ENCODE data around the gene PECR.
"Not testable (repeated sequence)": the region's sequence is repeated elsewhere in the genome, so short reads cannot be mapped to it uniquely, and the experiment has no call there.

The PECR gene

DNA sequence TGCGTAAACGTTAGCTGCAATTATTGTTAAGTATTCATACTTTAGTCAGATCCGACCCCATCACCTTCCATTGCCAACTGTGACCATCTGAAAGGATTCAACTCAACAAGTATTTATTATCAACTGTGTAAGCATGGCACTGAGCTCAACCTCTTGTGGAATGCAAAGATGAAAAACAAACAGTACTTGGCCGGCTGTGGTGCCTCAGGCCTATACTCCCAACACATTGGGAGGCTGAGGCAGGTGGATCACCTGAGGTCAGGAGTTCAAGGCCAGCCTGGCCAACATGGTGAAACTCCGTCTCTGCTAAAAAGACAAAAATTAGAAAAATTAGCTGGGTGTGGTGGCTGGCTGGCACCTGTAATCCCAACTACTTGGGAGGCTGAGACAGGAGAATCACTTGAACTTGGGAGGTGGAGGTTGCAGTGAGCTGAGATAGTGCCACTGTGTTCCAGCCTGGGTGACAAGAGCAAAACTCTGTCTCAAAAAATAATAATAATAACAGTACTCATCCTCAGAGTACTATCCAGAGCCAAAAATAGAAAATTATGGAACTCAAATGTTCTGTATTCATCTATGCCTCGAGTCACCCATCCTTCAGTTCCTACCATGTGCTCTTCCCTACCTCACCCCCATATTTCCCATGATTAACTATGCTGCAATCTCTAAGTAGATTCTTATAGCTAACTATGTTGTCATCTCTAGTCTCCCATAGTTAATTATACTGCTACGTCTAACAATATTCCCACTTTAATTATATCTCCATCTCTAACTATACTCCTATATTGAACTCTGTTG is 59.6 kb downstream of the PECR start:
- no peak for DNase-seq

DNA sequence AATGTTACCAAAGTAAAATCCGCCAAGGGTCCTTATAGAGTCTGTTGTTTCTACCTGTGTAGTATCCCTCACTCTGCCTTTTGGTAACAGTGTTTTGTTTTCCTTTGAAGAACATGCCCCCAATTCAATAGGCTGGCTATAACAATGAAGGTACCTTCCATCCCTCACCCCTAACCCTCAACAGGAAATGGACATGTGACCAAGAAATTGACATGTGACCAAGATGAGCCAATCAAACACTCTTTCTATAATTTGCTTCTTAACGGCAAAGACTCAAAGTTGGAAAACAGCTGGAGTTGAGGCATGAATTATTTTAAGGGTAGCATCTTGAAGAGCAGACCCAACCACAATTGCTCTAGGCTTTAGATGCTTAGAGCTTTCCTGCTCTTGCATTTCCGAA is 62.9 kb downstream of the PECR start:
- DNase-seq = no peak

DNA sequence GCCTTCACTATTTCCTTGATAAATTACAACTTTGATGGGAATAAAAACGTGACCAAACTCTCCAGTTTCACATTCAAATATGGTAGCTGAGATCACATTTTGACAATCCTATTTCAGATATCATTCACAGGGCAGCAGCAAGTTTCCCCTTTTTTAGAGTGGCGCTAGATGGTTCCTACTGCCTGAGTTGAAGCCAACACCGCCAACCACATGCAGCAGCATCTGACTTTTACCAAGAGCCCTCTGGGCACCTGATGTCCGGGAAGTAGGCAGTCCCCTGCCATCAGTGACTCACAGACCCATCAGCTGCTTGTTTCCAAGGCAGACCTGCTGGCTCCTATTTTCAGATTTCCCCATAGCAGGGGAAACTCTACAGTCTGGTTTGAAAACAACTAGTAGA is 64.2 kb downstream of the PECR start:
- DNase-seq = no peak

DNA sequence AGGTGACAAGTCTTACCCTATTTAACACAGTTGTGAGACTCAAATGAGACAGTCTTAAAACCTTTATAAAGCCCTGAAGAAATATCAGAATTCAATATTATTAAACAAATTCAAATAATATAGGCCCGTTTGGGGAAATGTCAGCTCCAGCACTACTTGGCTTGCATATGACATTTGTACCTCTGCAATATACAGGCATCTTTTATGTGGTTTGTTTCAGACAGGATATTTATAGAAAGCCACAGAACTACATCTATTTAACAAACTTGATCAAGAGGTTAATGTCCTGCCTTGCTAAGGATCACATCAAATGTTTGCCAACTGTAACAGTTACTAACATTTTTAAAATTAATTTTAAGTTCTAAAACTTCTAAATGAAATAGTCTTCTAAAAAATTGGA is 65.0 kb downstream of the PECR start:
- DNase-seq = no peak

DNA sequence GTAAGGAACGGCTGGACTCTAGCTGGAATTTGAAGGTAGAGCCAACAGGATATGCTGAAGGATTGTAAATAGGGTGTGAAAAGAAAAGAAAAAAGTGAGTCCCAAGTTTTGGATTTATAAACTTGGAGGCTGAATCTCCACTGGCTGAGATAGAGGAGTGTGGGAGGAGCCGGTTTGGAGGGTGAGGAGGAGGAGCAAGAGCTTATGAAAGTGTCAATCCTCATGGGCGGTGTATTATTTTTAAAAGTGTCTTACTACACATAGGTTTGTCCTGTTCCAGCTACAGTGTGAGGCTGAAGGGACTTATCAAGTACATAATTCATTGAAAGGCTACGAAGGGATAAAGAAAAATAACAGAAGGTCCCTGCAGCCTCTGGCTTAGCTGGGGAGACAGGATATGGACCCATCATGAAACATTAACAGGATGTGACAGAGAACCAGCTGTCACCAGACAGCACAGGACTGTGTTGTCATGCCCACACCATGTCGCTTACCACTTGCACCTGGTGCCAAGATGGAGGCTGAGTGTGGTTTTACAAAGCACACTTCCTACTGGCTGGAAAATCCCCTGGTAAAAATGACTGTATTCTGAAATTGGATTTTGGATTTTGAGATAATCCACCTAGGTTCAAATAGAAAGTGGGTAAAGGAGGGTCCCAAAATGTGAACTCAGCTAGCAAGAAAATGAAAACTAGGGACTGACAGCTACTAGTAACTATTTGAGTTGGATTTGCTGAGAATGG is 65.7 kb downstream of the PECR start:
- no peak for DNase-seq

DNA sequence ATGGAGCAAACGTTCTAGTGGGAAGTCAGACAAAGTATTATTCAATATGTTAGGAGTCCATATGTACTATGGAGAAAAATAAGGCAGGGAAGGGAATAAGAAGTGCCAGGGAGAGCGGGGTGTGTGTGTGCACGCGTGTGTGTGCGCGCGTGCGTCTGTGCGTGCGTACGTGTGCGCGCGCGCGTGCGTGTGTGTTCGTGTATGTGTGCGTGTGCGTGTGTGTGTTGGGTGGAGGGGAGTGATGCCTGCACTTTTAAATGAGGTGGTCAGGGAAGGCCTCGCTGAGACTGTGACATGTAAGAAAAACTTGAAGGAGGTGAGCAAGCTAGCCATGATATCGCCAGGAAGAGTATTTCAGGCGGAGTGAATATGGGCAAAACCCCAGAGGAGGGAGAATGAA is 66.6 kb downstream of the PECR start:
- DNase-seq = no peak

DNA sequence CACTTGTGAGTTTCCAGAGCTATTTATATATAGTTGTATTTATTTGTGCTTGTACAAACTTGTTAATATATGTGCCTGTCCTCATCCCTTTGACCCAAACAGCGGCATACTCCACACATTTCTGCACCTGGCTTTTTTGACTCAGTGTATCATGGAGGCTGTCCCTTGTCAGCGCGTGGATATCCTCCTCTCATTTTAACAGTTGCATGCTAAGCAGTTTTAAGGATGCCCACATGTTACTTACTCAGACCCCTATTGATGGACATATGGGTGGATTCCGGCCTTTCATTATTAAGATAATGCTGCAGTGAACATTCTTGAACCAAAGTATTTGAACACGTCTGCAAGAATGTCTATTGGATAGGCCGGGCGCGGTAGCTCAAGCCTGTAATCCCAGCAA is 67.6 kb downstream of the PECR start:
- no peak for DNase-seq

DNA sequence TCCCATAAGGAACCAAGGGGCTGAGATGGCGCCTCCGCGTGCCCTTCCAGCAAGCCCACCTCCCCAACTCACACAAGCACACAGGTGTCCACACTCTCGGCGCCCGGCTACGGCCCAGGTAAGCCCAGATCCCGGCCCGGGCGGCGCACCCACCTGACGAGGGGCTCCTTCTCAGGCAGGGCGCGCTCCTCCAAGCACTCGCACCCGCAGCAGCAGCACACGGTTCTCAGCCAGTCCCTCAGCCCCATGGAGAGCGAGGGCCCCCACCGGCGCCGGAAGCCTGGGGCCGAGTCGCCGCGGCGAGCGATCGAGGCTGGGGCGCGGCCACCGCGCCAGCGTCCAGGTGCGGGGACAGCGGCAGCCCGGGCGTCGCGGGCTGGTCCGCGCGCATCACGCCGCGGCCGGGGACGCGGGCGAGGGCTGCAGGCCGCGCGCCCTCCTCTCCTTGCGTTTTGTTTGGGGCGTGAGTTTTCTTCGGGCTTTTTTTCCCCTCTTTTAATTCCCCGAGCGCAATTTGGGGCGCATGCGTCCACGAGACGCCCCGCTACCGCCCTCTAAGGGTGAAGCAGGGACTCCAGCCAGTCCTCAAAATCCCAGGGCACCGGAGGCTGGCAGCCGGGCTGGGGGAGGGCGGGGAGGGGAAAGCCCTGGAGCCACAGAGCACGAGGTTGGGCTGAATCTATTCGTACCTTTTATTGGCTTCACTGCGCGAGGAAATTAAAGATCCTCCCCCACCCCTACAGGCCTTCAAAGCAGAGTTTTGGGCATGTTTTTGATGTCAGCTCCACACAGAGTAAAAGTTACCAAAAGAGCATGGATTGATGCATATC is 68.3 kb downstream of the PECR start, which contains the start of gene MREG:
Gene MREG (minus strand): TSS at position 472 of the 830 bp plus-strand sequence. CDS start 224 bp downstream, at position 248.
- DNase-seq = peak; percentile 37 to 73 (median 64)

DNA sequence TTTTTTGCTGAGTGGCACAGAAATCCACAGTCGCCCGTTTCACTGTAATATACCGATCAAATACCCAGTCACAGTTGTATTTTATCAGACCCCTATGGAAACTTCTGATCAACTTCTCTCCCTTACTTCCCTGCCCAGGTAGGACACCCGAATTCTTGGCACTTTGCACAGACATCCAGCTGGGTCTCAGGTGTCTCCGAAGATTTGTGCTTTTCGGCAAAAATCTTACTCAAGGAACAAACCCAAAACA is 68.9 kb downstream of the PECR start:
- DNase-seq = no peak

DNA sequence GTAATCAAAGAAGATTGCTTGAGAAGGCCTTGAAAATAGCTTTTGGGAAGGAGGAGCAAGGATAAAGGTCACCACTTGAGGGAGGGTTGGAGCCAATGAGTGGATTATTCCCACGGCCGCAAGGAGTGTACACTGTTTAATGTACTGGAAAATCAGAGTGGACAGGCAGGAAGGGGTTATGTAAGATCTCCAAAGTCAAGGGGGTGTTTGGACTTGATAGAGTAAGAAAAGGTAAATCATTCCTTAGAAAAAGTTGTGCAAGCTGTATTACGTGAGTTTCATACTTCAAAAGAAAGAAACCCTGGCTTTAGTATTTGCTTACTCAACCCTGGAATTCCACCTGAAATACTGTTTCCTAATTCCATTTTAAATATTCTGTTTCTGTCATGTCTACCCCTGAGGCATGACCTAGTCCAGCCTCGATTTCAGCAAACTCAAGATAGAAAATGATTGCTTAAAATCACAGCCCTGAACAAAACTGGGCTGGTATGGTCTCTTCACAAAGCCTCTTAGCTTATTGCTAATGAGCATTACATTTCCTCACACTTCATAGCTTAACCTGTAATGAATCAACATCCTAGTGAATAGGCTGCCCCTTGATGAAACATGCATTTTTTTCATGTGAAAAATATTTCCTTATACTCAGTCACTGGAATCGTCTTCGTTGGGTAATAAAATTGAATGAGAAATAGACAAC is 69.3 kb downstream of the PECR start:
- no peak for DNase-seq

DNA sequence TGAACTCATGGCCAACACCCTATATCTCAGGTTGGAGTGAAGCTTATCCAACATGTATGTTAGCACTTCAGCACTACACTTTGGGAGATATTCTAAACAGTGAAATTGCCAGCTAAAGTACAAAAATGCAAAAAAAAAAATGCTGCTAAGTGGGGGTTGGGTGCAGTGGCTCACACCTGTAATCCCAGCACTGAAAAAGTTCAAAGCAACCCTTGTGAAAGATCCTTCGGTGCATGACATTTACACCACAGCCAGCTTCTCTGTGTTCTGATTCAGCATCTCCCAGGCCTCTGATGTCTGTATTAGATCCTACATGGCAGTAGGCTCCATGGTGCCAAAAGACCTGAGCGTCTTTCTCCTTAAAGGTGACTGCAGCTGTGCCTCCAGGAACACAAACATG is 72.4 kb downstream of the PECR start:
- DNase-seq = not testable (repeated sequence)

DNA sequence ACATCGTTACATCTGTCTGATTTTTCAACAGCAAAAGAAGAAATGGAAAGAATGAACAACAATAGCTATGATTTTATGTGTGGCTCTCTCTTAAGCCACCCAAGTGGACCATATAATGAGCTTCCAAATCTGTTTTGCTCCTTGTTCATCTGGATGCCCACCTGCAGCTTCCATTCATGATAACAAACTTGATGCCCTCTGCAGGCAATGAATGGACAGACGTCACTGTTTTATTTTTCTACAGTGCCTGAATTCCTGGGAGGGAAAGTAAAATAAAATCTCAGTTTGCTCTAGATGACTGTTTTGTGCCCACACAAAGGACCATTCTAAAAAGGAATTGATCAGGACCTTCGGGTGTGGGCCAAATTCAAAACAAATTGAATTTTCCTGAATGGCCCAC is 73.2 kb downstream of the PECR start:
- DNase-seq = no peak

DNA sequence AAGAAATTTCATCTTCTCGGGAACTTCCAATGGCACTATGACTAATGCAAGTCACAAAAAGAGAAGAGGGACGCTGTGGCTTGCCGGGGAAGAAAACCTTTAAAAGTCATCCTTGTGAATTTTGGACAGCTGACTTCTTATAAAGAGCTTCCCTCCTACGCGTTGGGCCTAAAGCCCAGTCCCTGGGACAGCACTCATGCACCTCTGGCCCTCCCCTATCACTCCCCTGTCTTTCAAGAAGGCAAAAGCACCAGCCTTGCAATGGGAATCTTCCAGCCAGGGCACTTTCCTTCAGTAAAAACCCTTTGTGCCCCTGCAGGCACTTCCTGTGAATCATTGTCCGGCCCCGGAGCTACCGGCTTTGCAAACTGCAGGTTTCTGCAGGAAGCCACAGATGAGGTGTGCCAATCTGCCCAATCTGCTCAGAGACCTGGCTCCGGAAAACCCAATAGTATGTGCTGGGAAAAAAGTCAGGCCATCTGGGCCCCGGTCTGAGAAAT is 75.4 kb downstream of the PECR start:
- DNase-seq = no peak

DNA sequence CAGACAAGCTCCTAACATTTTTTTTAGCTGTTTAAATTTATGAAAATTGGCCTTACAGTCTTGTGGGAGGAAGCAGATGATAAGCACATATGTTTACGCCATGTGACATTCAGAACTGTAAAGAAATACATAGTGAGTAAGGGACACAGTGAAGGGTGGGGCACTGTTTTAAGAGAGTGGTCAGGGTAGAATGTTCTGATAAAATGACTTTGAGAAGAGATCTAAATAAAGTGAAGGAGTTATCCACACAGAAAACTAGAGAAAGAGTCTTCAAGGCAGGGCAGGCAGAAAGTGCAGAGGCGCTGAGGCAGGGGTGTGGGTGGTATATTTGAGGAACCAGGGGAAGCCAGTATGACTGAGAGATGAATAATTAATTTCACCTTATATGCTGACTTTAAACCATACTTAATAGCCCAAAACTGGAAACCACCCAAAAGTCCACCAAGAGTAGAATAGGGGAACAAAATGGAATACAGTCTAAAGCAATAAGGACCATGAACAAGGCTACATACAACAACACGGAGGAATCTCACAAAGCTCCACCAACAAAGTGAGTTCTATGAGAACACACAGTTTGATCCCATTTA is 76.8 kb downstream of the PECR start:
- DNase-seq = no peak

DNA sequence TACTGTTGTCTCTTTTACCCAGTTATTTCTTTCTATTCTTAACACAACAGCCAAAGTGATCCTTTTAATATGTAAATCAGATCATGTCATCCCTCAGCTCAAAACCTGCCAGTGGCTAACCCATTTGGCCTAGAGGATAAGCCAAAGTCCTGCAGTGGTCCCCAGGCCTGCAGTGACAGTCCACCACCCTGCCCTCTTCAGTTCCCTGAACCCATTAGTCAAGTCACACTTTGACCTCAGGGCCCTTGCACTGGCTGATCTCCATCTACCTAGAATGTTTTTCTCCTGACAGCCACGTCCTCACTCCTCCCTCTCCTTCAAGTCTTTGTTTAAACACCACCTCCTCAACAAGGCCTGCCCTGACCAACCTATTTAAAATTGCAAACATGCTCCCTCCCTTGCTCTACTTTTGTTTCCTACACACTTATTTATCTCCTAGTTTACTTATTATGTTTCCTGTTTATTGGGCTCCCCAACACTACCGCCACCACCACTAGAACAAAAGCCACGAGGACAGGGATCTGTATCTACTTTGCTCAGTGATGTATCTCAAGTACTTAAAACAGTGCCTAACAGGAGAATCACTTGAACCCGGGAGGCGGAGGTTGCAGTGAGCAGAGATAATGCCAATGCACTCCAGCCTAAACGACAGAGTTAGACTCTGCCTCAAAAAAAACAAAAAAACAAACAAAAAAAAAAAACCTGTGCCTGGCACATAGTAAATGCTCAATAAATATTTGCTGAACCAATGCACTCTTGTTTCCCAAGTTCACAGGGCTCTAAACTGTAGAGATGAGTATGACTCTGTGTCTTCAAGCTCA is 77.5 kb downstream of the PECR start:
- no peak for DNase-seq

DNA sequence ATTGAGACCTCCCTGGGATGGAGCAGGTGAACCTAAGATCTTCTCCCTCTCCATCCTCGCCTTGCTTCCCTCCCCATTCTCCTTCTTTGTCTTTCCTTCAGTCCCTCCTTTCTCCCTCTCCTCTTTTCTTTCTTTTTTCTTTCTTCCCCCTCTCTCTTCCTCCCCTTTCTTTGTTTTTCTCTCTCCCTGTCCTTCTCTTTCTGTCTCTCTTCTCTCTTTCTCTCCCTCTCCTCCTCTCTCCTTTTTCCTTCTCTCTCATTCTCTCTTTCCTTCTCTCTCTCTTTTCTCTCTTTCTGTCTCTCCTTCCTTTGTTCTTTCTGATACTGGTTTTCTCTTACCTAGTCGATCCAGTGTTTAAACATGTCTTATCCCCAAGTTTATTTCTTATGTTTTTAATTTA is 78.9 kb downstream of the PECR start:
- DNase-seq = no peak

DNA sequence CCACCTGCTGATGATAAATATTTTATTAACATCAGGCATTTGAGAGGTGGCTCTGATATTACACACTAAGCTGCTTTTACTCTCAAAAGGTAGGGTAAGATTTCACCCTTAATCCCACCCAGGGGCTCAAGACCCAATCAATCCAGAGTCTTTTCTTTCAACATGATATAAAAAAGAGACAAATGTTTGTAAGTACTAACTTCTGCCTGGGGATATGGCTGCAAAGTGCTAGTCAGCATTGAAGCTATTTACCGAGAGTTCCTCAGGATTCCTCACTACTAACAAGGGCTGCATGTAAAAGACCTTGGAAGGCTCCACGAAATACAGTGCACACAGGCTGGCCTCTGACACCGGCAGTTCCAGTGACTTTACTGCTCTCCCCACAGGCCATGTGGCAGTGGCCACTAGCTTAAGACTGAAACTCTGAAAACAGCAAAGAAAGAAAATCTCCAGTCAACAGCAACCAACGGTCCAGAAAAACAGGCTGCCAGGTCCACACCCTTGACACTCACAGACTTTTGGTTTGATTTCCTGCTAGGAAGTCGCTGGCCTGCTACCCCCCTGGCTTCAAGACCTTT is 79.4 kb downstream of the PECR start:
- no peak for DNase-seq

DNA sequence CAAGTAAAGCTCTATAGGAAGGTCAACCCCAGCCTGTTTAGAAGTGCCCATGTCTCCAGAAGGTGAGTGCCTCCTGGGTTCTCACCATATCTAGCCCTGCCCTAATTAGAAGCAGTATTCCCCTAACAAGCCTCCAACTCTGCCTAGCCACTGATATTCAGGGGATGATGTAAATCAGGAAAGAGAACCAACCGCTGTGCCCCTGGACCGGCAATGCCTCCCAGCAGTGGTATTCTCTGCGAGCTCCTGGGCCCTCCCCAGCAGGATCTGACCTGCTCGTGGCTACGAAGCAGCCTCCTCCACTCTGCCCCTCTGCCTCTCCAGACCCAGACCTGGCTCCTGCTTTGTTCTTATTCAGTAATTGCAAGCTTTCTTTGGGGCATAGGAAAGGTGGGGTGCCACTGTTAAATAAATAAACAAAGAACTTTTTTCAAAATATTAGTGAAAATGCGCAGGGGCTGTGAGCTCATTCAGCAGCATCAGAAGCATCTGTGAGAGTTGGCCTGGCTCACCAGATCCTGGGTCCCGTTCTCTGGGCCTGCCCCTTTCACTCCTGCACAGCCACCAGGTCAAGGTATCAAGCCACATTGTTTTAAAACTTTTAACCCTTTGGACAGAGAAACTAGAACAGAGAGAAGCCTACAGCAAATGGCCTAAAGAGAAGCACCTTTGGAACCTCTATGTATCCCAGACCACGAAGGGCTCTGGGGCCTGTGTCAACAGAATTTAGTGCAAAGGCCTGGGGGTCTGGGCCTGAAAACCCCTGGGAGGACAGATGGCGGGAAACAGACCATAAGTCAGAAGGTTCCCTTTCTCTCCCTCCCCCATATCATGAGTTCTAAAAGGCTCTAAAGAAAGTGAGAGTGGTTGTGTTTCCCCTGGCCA is 80.2 kb downstream of the PECR start:
- DNase-seq = no peak

DNA sequence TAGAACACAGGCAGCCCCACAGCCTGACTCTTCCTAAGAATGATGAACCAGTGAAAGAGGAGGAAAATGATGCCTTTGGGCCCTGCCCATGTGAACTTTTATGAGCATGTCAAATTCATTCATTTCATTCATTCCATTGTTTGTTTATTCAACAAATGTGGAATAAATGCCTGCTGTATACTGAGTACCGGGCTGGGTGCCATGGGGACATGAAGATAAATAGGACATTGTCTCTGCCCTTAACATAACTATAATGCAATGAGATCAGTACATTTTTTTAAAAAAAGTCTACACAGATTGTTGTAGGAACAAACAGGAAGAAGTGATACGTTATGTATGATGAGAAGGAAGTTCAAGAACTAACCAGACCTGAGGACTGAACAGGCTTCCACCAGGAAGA is 83.0 kb downstream of the PECR start:
- no peak for DNase-seq

DNA sequence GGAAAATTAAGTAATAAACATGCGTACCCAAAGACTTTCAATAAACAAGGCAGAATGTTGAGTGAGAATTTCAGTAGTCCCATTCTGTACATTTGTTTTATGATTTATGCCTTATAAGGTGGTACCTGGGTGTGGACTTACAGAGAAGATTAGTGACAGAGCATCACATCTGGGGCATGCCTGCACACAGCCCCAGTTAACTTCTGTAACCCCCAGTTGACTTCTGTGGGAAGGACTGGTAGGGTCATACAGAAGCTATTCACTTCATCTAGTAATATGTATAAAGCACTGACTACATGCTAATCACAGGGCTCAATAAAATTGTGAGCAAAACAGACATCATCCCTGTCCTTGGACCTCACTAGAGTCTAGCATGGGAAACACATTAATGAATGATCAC is 84.4 kb downstream of the PECR start:
- no peak for DNase-seq
